ENCODE measurements around the gene AXL.

- no peak for TF ChIP-seq REST (IDR thresholded peaks at IDR 0.05; ENCODE audit: insufficient read depth in 1 of 2, low read depth in 2 of 2, low read length in 2 of 2)
- no peak for TF ChIP-seq POLR2AphosphoS5 (IDR thresholded peaks at IDR 0.05; ENCODE audit: low read depth, low read length)
- no peak for TF ChIP-seq TAF1 (IDR thresholded peaks at IDR 0.05; ENCODE audit: borderline replicate concordance, insufficient read depth, low read length)
Measured at GRCh38 chr19:41295499-41295898, 76.5 kb downstream of the AXL start.
